Prostate gland (tissue), 2 donors: Measurements from ENCODE around the gene RPS3. TPM values are rescaled to one million over a fixed set of nuclear protein-coding genes. Genes with fewer than 3 reads are reported as not detected.

Source experiments
- DNase-seq: peaks from one replicate; pipeline ENCODE4 v3.0.0-alpha.2; 2019; ENCODE audit warnings: low spot score
- H3K27ac ChIP-seq, 2 donors: fragments of 200-600 bp; sonication (generic); 2 replicates each; pipeline ENCODE4 v1.5.1; 2017 to 2019
- H3K27me3 ChIP-seq: fragments of 200-600 bp; sonication (generic); replicated peaks from 2 replicates; pipeline ENCODE4 v1.5.1; 2019; ENCODE audit not compliant: insufficient read depth
- H3K36me3 ChIP-seq, 2 donors: fragments of 200-600 bp; sonication (generic); 1 replicate in 1 of 2; 2 replicates in 1 of 2; pipeline versions ENCODE4 v1.5.1 to v1.8.1; 2017 to 2019
- H3K4me1 ChIP-seq: fragments of 200-600 bp; sonication (generic); replicated peaks from 2 replicates; pipeline ENCODE4 v1.5.1; 2019
- H3K4me3 ChIP-seq, 2 donors: fragments of 200-600 bp; sonication (generic); 2 replicates each; pipeline ENCODE4 v1.5.1; 2017 to 2019
- H3K9me3 ChIP-seq: fragments of 200-600 bp; sonication (generic); 2 replicates; pipeline ENCODE4 v1.5.1; 2017
- CTCF ChIP-seq, 4 experiments: fragments of 200-600 bp in 2 of 4; fragments of 450-650 bp in 2 of 4; sonication (generic) in 2 of 4; IDR thresholded peaks; 1 replicate in 3 of 4; 2 replicates in 1 of 4; pipeline ENCODE4 v1.5.1; 2016 to 2019; ENCODE audit warnings: antibody characterized with exemption in 4 of 4, mild to moderate bottlenecking in 2 of 4, moderate library complexity in 2 of 4
- POLR2A ChIP-seq: fragments of 450-650 bp; IDR thresholded peaks from one replicate; pipeline ENCODE4 v1.6.1; 2016; ENCODE audit warnings: antibody characterized with exemption, mild to moderate bottlenecking
- POLR2AphosphoS5 ChIP-seq: sonication (generic); formaldehyde crosslinking; IDR thresholded peaks from one replicate; pipeline ENCODE4 v1.6.1; 2017; ENCODE audit warnings: antibody characterized with exemption
- whole genome bisulfite sequencing: methylation state at CpG from one replicate; pipeline ENCODE4 v1.1.5; 2018; 5-methylcytosine and 5-hydroxymethylcytosine counted together
- intact Hi-C: fragments of 100-400 bp; cut with DNase I; formaldehyde crosslinking; loops from one replicate; pipeline ENCODE4 v1.14.2; 2022
- total RNA-seq, 2 donors: library from RNA; depleted of rRNA; stranded (reverse); fragments of >200 nt; gene quantifications; one replicate each; pipeline ENCODE4 v1.1.0, GENCODE V29; 2016

RPS3 gene
- 1,000 to 10,000 TPM in 1 of 2 donors, 100 to 1,000 TPM in 1; 890 to 1,636 TPM for total RNA-seq

- peak; percentile 92 for DNase-seq
- Histone ChIP-seq H3K27ac (peak within 1 kb of the TSS; percentile 69 to 87), H3K4me1 (no peaks in the 10 kb centered on the region), H3K4me3 (peak within 1 kb of the TSS; percentile 50 to 68), H3K9me3 (no peaks in the 10 kb centered on the region), H3K27me3 (no peaks in the 10 kb centered on the region), H3K36me3 (peaks cover under 1 to 8% of the 10 kb centered on the region in 2 donors)
- 1% methylated on average over 55 of the region's 55 CpGs for WGBS
- intact Hi-C loops: loop anchor here (5.0 kb wide), 1 partner anchor 128 kb away; the partner anchor contains the start of gene GDPD5
- TF ChIP-seq POLR2AphosphoS5 (peak; percentile 99), CTCF (IDR thresholded peaks at IDR 0.05) (peak in 3 of 4 experiments; percentile 20 to 40 (median 35)), POLR2A (peak; percentile 85)
Measured at GRCh38 chr11:75399344-75400145, at the start of gene RPS3. Gene RPS3, plus strand, starts transcription at chr11:75399518. Its CDS starts 30 bp downstream, at chr11:75399548.

GRCh38 chr11:75349521-75350116, 49.7 kb upstream of the RPS3 start:
- H3K27me3 ChIP-seq: no peaks in the 10 kb centered on the region
- no peaks in the 10 kb centered on the region for H3K9me3 ChIP-seq
- 74% methylated on average over 4 of the region's 4 CpGs for WGBS
- peak overlapping the region; percentile 70 to 83 for H3K4me3 ChIP-seq
- no peaks in the 10 kb centered on the region for H3K36me3 ChIP-seq
- peaks cover 40% of the 10 kb centered on the region for H3K4me1 ChIP-seq
- peak overlapping the region; percentile 92 to 94 for H3K27ac ChIP-seq
- DNase-seq: no peak
- no peak for TF ChIP-seq POLR2AphosphoS5
- no peak for TF ChIP-seq POLR2A
- intact Hi-C loops: no loop called here

GRCh38 chr11:75350122-75350742, 49.1 kb upstream of the RPS3 start:
- no peaks in the 10 kb centered on the region for H3K27me3 ChIP-seq
- intact Hi-C loops: no loop called here
- no peaks in the 10 kb centered on the region for H3K9me3 ChIP-seq
- WGBS: 50% methylated on average over 9 of the region's 9 CpGs
- peaks cover 34% of the 10 kb centered on the region for H3K4me1 ChIP-seq
- peak overlapping the region; percentile 70 to 83 for H3K4me3 ChIP-seq
- DNase-seq: no peak
- H3K27ac ChIP-seq: peak overlapping the region; percentile 92 to 94
- TF ChIP-seq CTCF (IDR thresholded peaks at IDR 0.05) (no peak), POLR2AphosphoS5 (no peak), POLR2A (no peak)
- no peaks in the 10 kb centered on the region for H3K36me3 ChIP-seq

GRCh38 chr11:75350743-75351540, 48.4 kb upstream of the RPS3 start:
- no peaks in the 10 kb centered on the region for H3K36me3 ChIP-seq
- H3K27me3 ChIP-seq: no peaks in the 10 kb centered on the region
- WGBS: 5% methylated on average over 33 of the region's 47 CpGs
- H3K4me3 ChIP-seq: peak overlapping the region; percentile 70 to 83
- peak; percentile 44 for DNase-seq
- H3K4me1 ChIP-seq: peaks cover 28% of the 10 kb centered on the region
- H3K9me3 ChIP-seq: no peaks in the 10 kb centered on the region
- peak overlapping the region; percentile 92 to 94 for H3K27ac ChIP-seq
- intact Hi-C loops: no loop called here
- TF ChIP-seq POLR2AphosphoS5: peak; percentile 4
- TF ChIP-seq POLR2A: no peak
- no peak for TF ChIP-seq CTCF (IDR thresholded peaks at IDR 0.05)

GRCh38 chr11:75351541-75351790, 47.9 kb upstream of the RPS3 start, which contains the start of gene ARRB1:
Gene ARRB1, minus strand, starts transcription at chr11:75351661. Its CDS starts 54 bp downstream, at chr11:75351607.
- whole genome bisulfite sequencing: under 1% methylated on average over 19 of the region's 38 CpGs
- H3K4me1 ChIP-seq: peaks cover 27% of the 10 kb centered on the region

More at GRCh38 chr11:75351541-75351790, 47.9 kb upstream of the RPS3 start, which contains the start of gene ARRB1:
- Histone ChIP-seq H3K27me3 (no peaks in the 10 kb centered on the region), H3K4me3 (peak within 1 kb of the TSS; percentile 70 to 83), H3K27ac (peak within 1 kb of the TSS; percentile 92 to 94), H3K9me3 (no peaks in the 10 kb centered on the region), H3K36me3 (no peaks in the 10 kb centered on the region)
- TF ChIP-seq POLR2AphosphoS5 (no peak), CTCF (IDR thresholded peaks at IDR 0.05) (no peak), POLR2A (no peak)
- DNase-seq: no peak
- intact Hi-C loops: no loop called here
